GM12878 (cell line): Measurements from ENCODE around the gene TNNT2. TPM values are rescaled to one million over a fixed set of nuclear protein-coding genes. Genes with fewer than 3 reads are reported as not detected.

Experiments used
- ATAC-seq: fragments of 200-7000 bp; cut with Tn5 transposase; 3 replicates; pipeline ENCODE4 v1.9.1; 2020; ENCODE audit warnings: mild to moderate bottlenecking, moderate library complexity
- BruUV-seq: library from RNA; stranded (reverse); fragments of 400-500 nt; replicated peaks from 2 replicates; lab custom pipeline; 2021; lab: Mats Ljungman, UMichigan
- CTCF ChIA-PET: fragments of 300-600 bp; sonication (Branson Sonifier 250); formaldehyde crosslinking; extraction: SDS; loops from one replicate; lab custom pipeline; 2021; ENCODE audit warnings: inconsistent platforms; lab: Yijun Ruan, JAX
- POLR2A ChIA-PET: fragments of 350-600 bp; formaldehyde crosslinking; extraction: SDS; loops from one replicate; lab custom pipeline; 2021; ENCODE audit warnings: inconsistent platforms; lab: Charles Lee
- RAD21 ChIA-PET: fragments of 300-600 bp; sonication (Branson Sonifier 250); formaldehyde crosslinking; loops from one replicate; lab custom pipeline; 2023; ENCODE audit warnings: antibody characterized with exemption; ENCODE audit not compliant: unreplicated experiment; lab: Charles Lee
- SMC1A ChIA-PET: fragments of 300-600 bp; sonication (Branson Sonifier 250); formaldehyde crosslinking; loops from one replicate; lab custom pipeline; 2023; ENCODE audit not compliant: unreplicated experiment, uncharacterized antibody; lab: Charles Lee
- DNase-seq: peaks from one replicate; pipeline ENCODE4 v3.0.0-alpha.2; 2011; ENCODE audit warnings: low read depth, low spot score
- FAIRE-seq: peaks from 3 replicates; lab custom pipeline; 2011; peaks lifted over from hg19 to GRCh38; lab: Jason Lieb, UNC
- H2AFZ ChIP-seq: 2 replicates; pipeline ENCODE4 v1.6.0; 2011; ENCODE audit warnings: low read depth, low read length, control low read depth; ENCODE audit not compliant: control insufficient read depth
- H3K27ac ChIP-seq: 2 replicates; pipeline ENCODE4 v1.5.1; 2011; ENCODE audit warnings: control low read depth; ENCODE audit not compliant: control insufficient read depth, insufficient read depth
- H3K27me3 ChIP-seq, 2 experiments: replicated peaks in 1 of 2; 2 replicates each; pipeline versions ENCODE4 v1.6.0 to v1.6.1; 2011; ENCODE audit warnings: low read length in 1 of 2; ENCODE audit not compliant: control insufficient read depth in 2 of 2, insufficient read depth in 2 of 2
- H3K36me3 ChIP-seq, 2 experiments: 2 replicates each; pipeline ENCODE4 v1.5.1; 2011; ENCODE audit warnings: low read length in 1 of 2; ENCODE audit not compliant: control insufficient read depth in 2 of 2, insufficient read depth in 2 of 2
- H3K4me1 ChIP-seq: 2 replicates; pipeline ENCODE4 v1.6.1; 2011; ENCODE audit warnings: mild to moderate bottlenecking, low read length, moderate library complexity, mixed read lengths; ENCODE audit not compliant: control insufficient read depth, insufficient read depth
- H3K4me2 ChIP-seq: 2 replicates; pipeline ENCODE4 v1.6.0; 2011; ENCODE audit warnings: control low read depth; ENCODE audit not compliant: control insufficient read depth, insufficient read depth
- H3K4me3 ChIP-seq: fragments of 200-600 bp; sonication (generic); 2 replicates; pipeline ENCODE4 v1.5.1; 2016
- H3K79me2 ChIP-seq: 2 replicates; pipeline ENCODE4 v1.6.0; 2011; ENCODE audit warnings: low read length; ENCODE audit not compliant: control insufficient read depth, insufficient read depth
- H3K9ac ChIP-seq: 2 replicates; pipeline ENCODE4 v1.8.0; 2011; ENCODE audit warnings: low read length, control low read depth, mixed read lengths; ENCODE audit not compliant: control insufficient read depth, insufficient read depth
- H3K9me3 ChIP-seq: replicated peaks from 3 replicates; pipeline ENCODE4 v1.5.1; 2011; ENCODE audit warnings: mild to moderate bottlenecking, low read length; ENCODE audit not compliant: control insufficient read depth, insufficient read depth
- H4K20me1 ChIP-seq: 2 replicates; pipeline ENCODE4 v1.6.0; 2011; ENCODE audit not compliant: control insufficient read depth, insufficient read depth
- BACH1 ChIP-seq: fragments of 450-650 bp; IDR thresholded peaks from 2 replicates; pipeline ENCODE4 v1.6.1; 2017; ENCODE audit warnings: mild to moderate bottlenecking, borderline replicate concordance
- BCL11A ChIP-seq: IDR thresholded peaks from 2 replicates; pipeline ENCODE4 v1.6.1; 2011; ENCODE audit warnings: low read depth, low read length
- JUND ChIP-seq: IDR thresholded peaks from 2 replicates; pipeline ENCODE4 v1.6.1; 2012; ENCODE audit warnings: low read depth, mild to moderate bottlenecking, low read length, improper control_type of control experiment, moderate library complexity
- POU2F2 ChIP-seq: IDR thresholded peaks from 3 replicates; pipeline ENCODE4 v1.6.1; 2011; ENCODE audit warnings: low read depth, mild to moderate bottlenecking, low read length, borderline replicate concordance
- SREBF1 ChIP-seq: IDR thresholded peaks from 2 replicates; pipeline ENCODE4 v1.6.1; 2012; ENCODE audit warnings: mild to moderate bottlenecking, low read length
- SREBF2 ChIP-seq: IDR thresholded peaks from 2 replicates; pipeline ENCODE4 v1.6.1; 2012; ENCODE audit warnings: mild to moderate bottlenecking, low read length
- SRF ChIP-seq, 2 experiments: IDR thresholded peaks; 2 replicates each; pipeline ENCODE4 v1.6.1; 2011; ENCODE audit warnings: low read depth in 2 of 2, low read length in 2 of 2, mild to moderate bottlenecking in 1 of 2, moderate library complexity in 1 of 2
- TAF1 ChIP-seq: IDR thresholded peaks from 2 replicates; pipeline ENCODE4 v1.6.1; 2011; ENCODE audit warnings: mild to moderate bottlenecking, low read depth, low read length, borderline replicate concordance
- TCF7 ChIP-seq: IDR thresholded peaks from 2 replicates; pipeline ENCODE4 v1.6.1; 2014; ENCODE audit warnings: antibody characterized with exemption, borderline replicate concordance
- WGBS: methylation state at CpG from one replicate; pipeline ENCODE4 v1.1.6; 2016; ENCODE audit warnings: low lambda C conversion rate; ENCODE audit not compliant: insufficient replicate concordance, insufficient coverage; ENCODE audit errors: missing lambda C conversion rate; 5-methylcytosine and 5-hydroxymethylcytosine counted together
- in situ Hi-C: fragments of 300-500 bp; cut with MboI; formaldehyde crosslinking; loops from 9 replicates; pipeline ENCODE4 v1.14.3; 2018; ENCODE audit warnings: mixed read lengths
- intact Hi-C: fragments of 100-400 bp; cut with micrococcal nuclease; formaldehyde crosslinking; loops from one replicate; pipeline ENCODE4 v1.14.2; 2022; ENCODE audit not compliant: unreplicated experiment
- polyA plus RNA-seq, 11 experiments: library from polyadenylated mRNA; depleted of rRNA in 4 of 11; unstranded in 6 of 11; stranded (reverse) in 5 of 11; fragments of >200 nt; fragmentation: Nextera tagmentation in 4 of 11; fragmentation: Illumina TruSeq in 1 of 11; extraction: Ambion mirVana in 4 of 11; extraction: Trizol in 1 of 11; gene quantifications; 1 replicate in 1 of 11; 2 replicates in 10 of 11; pipeline versions ENCODE4 v1.2.1 to v1.2.3, GENCODE V29; 2011 to 2016; ENCODE audit warnings: inconsistent platforms in 2 of 11, missing spikeins in 2 of 11, low read depth in 1 of 11
- total RNA-seq, 4 experiments: library from RNA; depleted of rRNA in 3 of 4; stranded (reverse); fragments of >200 nt in 3 of 4; fragmentation: Illumina TruSeq in 1 of 4; extraction: Trizol in 1 of 4; gene quantifications; 2 replicates each; pipeline versions ENCODE4 v1.2.1 to v1.2.3, GENCODE V29; 2013 to 2021
- TF ChIP-seq, protein P1 (sequence below): IDR thresholded peaks from 2 replicates; pipeline ENCODE4 v1.6.1; 2011; ENCODE audit warnings: borderline replicate concordance, low read depth, mild to moderate bottlenecking, moderate library complexity, low read length; ENCODE audit not compliant: insufficient read depth, poor library complexity, severe bottlenecking
- TF ChIP-seq, protein P2 (sequence below): fragments of 450-650 bp; IDR thresholded peaks from 2 replicates; pipeline ENCODE4 v1.6.1; 2017; ENCODE audit warnings: low read depth, mild to moderate bottlenecking, moderate library complexity
- TF ChIP-seq, protein P3 (sequence below): fragments of 450-650 bp; IDR thresholded peaks from 2 replicates; pipeline ENCODE4 v1.6.1; 2017; ENCODE audit warnings: mild to moderate bottlenecking, moderate library complexity

The TNNT2 gene
- total and polyA plus RNA-seq, 10 of the 15 experiments (the other 5 are each of a cell fraction or from before 2014, with no cell fraction given): 2.2 TPM; not detected in 9

- H3K36me3 ChIP-seq: no peaks in the 10 kb centered on the region
- intact Hi-C loops: no loop called here
- in situ Hi-C loops: no loop called here
- no peaks in the 10 kb centered on the region for H3K9me3 ChIP-seq
- ChIA-PET POLR2A (no interaction called here), RAD21 (no interaction called here), CTCF (no interaction called here), SMC1A (no interaction called here)
- 26% methylated on average over 12 of the region's 12 CpGs for WGBS
- no peak overlapping the region for H3K4me3 ChIP-seq
- no peak overlapping the region for H3K4me2 ChIP-seq
- H3K9ac ChIP-seq: no peak overlapping the region
- no peaks in the 10 kb centered on the region for H3K4me1 ChIP-seq
- DNase-seq (no peak), FAIRE-seq (no peak), ATAC-seq (no peak)
- H3K79me2 ChIP-seq: no peaks in the 10 kb centered on the region
- H3K27ac ChIP-seq: no peak overlapping the region
- H2AFZ ChIP-seq: no peak overlapping the region
- peaks cover 0 to 17% of the 10 kb centered on the region in 2 experiments; a peak in 3 of 4 replicates for H3K27me3 ChIP-seq
- no TSS peak for BruUV-seq
- H4K20me1 ChIP-seq: no peaks in the 10 kb centered on the region
- TF ChIP-seq POU2F2: no peak
- no peak for TF ChIP-seq TAF1
- TF ChIP-seq BCL11A: no peak
- TF ChIP-seq SREBF1: no peak
- no peak for TF ChIP-seq JUND
- TF ChIP-seq, protein P1, sequence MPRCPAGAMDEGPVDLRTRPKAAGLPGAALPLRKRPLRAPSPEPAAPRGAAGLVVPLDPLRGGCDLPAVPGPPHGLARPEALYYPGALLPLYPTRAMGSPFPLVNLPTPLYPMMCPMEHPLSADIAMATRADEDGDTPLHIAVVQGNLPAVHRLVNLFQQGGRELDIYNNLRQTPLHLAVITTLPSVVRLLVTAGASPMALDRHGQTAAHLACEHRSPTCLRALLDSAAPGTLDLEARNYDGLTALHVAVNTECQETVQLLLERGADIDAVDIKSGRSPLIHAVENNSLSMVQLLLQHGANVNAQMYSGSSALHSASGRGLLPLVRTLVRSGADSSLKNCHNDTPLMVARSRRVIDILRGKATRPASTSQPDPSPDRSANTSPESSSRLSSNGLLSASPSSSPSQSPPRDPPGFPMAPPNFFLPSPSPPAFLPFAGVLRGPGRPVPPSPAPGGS: no peak
- TF ChIP-seq BACH1: no peak
- TF ChIP-seq, protein P2, sequence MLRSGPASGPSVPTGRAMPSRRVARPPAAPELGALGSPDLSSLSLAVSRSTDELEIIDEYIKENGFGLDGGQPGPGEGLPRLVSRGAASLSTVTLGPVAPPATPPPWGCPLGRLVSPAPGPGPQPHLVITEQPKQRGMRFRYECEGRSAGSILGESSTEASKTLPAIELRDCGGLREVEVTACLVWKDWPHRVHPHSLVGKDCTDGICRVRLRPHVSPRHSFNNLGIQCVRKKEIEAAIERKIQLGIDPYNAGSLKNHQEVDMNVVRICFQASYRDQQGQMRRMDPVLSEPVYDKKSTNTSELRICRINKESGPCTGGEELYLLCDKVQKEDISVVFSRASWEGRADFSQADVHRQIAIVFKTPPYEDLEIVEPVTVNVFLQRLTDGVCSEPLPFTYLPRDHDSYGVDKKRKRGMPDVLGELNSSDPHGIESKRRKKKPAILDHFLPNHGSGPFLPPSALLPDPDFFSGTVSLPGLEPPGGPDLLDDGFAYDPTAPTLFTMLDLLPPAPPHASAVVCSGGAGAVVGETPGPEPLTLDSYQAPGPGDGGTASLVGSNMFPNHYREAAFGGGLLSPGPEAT: no peak
- TF ChIP-seq, protein P3, sequence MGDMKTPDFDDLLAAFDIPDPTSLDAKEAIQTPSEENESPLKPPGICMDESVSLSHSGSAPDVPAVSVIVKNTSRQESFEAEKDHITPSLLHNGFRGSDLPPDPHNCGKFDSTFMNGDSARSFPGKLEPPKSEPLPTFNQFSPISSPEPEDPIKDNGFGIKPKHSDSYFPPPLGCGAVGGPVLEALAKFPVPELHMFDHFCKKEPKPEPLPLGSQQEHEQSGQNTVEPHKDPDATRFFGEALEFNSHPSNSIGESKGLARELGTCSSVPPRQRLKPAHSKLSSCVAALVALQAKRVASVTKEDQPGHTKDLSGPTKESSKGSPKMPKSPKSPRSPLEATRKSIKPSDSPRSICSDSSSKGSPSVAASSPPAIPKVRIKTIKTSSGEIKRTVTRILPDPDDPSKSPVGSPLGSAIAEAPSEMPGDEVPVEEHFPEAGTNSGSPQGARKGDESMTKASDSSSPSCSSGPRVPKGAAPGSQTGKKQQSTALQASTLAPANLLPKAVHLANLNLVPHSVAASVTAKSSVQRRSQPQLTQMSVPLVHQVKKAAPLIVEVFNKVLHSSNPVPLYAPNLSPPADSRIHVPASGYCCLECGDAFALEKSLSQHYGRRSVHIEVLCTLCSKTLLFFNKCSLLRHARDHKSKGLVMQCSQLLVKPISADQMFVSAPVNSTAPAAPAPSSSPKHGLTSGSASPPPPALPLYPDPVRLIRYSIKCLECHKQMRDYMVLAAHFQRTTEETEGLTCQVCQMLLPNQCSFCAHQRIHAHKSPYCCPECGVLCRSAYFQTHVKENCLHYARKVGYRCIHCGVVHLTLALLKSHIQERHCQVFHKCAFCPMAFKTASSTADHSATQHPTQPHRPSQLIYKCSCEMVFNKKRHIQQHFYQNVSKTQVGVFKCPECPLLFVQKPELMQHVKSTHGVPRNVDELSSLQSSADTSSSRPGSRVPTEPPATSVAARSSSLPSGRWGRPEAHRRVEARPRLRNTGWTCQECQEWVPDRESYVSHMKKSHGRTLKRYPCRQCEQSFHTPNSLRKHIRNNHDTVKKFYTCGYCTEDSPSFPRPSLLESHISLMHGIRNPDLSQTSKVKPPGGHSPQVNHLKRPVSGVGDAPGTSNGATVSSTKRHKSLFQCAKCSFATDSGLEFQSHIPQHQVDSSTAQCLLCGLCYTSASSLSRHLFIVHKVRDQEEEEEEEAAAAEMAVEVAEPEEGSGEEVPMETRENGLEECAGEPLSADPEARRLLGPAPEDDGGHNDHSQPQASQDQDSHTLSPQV: no peak
- no peak for TF ChIP-seq SRF (IDR thresholded peaks at IDR 0.05; ENCODE audit: low read depth in 2 of 2, low read length in 2 of 2)
- no peak for TF ChIP-seq TCF7
- TF ChIP-seq SREBF2: no peak
Measured at GRCh38 chr1:201322653-201323510, 54.6 kb downstream of the TNNT2 start.
